Germinal center (tissue), 1 donor: ENCODE data around the gene MDH1B.

Experiments
- DNase-seq: peaks from one replicate; pipeline ENCODE4 v3.0.0; 2012; ENCODE audit warnings: mixed read lengths, low spot score

MDH1B gene

DNA sequence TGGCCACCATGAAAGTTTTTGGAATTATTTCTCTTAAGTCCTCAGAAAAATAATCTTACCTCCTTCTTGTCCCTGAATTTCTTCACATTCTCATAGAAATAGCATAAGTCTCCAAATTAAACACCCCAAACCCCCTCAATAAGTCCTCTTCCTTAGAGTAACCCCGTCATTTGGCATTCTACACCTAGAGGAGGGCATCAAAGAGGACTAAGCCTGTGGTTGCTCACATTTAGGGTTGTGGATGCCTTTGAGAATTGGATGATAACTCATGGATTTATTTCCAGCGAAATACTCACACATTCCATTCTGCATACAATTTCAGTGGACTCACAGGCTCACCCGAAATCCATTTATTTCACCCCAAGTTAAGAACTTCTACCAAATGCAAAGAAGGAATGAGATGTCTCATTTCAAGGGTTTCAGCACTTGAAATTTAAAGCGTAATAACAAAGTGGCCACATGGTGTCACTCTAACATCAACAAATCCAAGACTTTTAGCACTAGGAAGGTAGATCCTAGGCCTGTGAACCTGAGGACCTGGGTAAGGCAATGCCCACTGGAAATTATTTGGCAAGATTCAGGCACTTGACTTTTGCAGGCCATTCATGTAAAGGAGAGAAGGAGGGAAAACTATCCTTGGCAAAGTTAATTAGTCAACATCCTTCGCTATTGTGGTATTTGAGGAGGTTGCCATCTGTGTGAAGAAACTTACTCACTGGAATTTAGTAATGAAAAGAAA lies 71.6 kb downstream of the MDH1B start:
- peak; percentile 35 for DNase-seq

DNA sequence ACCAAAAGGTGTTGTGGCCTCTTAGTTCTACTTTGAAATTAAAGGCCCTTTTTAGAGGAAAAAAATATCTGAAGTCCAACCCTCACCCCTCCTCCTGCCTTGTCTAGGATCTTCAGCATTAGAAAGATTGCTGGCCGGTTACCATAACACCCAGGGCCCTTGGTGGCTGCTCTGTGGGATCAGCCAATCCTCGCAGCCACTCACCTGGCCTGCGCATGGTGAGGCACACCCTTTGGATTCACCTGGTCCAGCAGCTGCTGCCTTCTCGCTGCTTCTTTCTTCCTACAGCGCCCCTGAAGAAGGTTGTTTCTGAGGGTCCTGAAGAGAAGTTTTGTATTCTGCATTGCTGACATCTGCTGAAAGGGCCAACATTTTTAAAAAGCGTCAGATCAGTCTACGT lies 72.2 kb downstream of the MDH1B start:
- no peak for DNase-seq

DNA sequence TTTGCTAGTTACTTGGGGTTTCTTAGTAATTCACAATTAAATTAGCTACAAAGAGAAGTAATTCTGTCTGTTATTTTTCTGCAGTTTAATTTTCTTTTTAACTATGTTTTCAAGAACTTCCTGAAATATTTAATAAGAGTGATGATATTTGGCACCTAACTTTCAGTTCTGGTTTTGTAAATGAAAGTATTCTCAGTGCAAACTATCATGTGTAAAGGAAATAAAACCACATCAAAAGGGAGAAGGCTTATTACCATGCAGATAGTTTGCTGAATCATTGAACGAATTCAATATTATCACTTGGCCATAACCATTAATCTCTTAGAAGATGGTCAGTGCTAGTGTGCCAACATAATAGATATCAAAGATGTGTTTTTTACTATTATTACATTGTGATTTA lies 76.1 kb downstream of the MDH1B start:
- DNase-seq: no peak

GRCh38 chr2:206688453-206688852 lies 76.7 kb downstream of the MDH1B start:
- DNase-seq: no peak
